H1 (cell line): Measurements from ENCODE around the gene CARD18. TPM values are rescaled to one million over a fixed set of nuclear protein-coding genes. Genes with fewer than 3 reads are reported as not detected.

Experiments
- KDM5A ChIP-seq: fragments of 200-600 bp; IDR thresholded peaks from 2 replicates; pipeline ENCODE4 v1.7.1; 2012; ENCODE audit warnings: mild to moderate bottlenecking, low read length, inconsistent platforms, mixed read lengths
- POLR2AphosphoS5 ChIP-seq: IDR thresholded peaks from 2 replicates; pipeline ENCODE4 v1.6.1; 2011; ENCODE audit warnings: low read depth, low read length
- RAD21 ChIP-seq, 2 experiments: IDR thresholded peaks in 1 of 2; conservative IDR thresholded peaks in 1 of 2; 2 replicates each; pipeline ENCODE4 v1.6.1; 2011; ENCODE audit warnings: low read depth in 2 of 2, low read length in 2 of 2, improper control_type of control experiment in 1 of 2, inconsistent platforms in 1 of 2, mild to moderate bottlenecking in 1 of 2, moderate library complexity in 1 of 2
- SUZ12 ChIP-seq: fragments of 200-600 bp; sonication (generic); IDR thresholded peaks from 2 replicates; pipeline ENCODE4 v1.6.1; 2012; ENCODE audit warnings: mild to moderate bottlenecking, inconsistent platforms, low read length, moderate library complexity, mixed read lengths
- polyA plus RNA-seq, 7 experiments: library from polyadenylated mRNA; depleted of rRNA in 3 of 7; stranded (reverse) in 5 of 7; unstranded in 2 of 7; fragments of >200 nt in 5 of 7; fragments of 200-250 nt in 2 of 7; gene quantifications; 1 replicate in 5 of 7; 2 replicates in 1 of 7; 4 replicates in 1 of 7; pipeline versions ENCODE4 v1.2.1 to v1.2.3, GENCODE V29; 2011 to 2013; ENCODE audit warnings: missing spikeins in 2 of 7, mixed read lengths in 2 of 7
- total RNA-seq: library from RNA; stranded (reverse); fragmentation: NEBNext Ultra II Directional; extraction: Animal tissue kit (Norgen Biotek cat#: 25700); gene quantifications from 2 replicates; pipeline ENCODE4 v1.2.1, GENCODE V29; 2021
- TF ChIP-seq, protein P1 (sequence below): IDR thresholded peaks from 2 replicates; pipeline ENCODE4 v1.6.1; 2012; ENCODE audit warnings: inconsistent platforms
- TF ChIP-seq, protein P2 (sequence below), 3 experiments: IDR thresholded peaks; 1 replicate in 2 of 3; 2 replicates in 1 of 3; pipeline versions ENCODE4 v1.5.1 to v1.6.1; 2011; ENCODE audit warnings: low read length in 3 of 3, mild to moderate bottlenecking in 3 of 3, inconsistent platforms in 2 of 3, low read depth in 1 of 3, moderate library complexity in 1 of 3; ENCODE audit not compliant: insufficient read depth in 1 of 3; ENCODE audit errors: control extremely low read depth in 1 of 3

CARD18 gene
- total and polyA plus RNA-seq, 2 of the 8 experiments (the other 6 are each of a cell fraction or from before 2014, with no cell fraction given), result not detected

DNA sequence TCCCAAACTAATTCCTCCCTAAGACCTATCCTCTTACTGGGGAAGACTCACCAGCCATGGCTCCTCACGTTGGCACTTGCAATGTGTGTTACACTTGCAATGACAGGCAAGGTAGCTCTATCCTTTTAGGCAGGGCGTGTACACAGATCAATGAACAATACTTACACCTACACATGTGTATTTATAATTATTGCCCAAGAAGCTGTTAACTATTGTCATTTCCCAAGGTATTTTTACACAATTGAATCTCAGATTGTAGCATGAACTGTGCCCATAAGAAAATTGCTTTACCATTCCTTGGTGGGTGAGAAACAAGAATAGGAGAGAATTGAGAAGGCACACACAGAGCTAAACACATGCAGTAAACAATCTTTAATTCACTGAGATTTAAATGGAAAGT is at the start of gene CARD18 (continued):
- no peak for TF ChIP-seq KDM5A
- TF ChIP-seq POLR2AphosphoS5, result no peak
- TF ChIP-seq, protein P1, sequence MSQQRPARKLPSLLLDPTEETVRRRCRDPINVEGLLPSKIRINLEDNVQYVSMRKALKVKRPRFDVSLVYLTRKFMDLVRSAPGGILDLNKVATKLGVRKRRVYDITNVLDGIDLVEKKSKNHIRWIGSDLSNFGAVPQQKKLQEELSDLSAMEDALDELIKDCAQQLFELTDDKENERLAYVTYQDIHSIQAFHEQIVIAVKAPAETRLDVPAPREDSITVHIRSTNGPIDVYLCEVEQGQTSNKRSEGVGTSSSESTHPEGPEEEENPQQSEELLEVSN, result no peak
- TF ChIP-seq, protein P2, sequence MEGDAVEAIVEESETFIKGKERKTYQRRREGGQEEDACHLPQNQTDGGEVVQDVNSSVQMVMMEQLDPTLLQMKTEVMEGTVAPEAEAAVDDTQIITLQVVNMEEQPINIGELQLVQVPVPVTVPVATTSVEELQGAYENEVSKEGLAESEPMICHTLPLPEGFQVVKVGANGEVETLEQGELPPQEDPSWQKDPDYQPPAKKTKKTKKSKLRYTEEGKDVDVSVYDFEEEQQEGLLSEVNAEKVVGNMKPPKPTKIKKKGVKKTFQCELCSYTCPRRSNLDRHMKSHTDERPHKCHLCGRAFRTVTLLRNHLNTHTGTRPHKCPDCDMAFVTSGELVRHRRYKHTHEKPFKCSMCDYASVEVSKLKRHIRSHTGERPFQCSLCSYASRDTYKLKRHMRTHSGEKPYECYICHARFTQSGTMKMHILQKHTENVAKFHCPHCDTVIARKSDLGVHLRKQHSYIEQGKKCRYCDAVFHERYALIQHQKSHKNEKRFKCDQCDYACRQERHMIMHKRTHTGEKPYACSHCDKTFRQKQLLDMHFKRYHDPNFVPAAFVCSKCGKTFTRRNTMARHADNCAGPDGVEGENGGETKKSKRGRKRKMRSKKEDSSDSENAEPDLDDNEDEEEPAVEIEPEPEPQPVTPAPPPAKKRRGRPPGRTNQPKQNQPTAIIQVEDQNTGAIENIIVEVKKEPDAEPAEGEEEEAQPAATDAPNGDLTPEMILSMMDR (IDR thresholded peaks at IDR 0.05; ENCODE audit: control extremely low read depth in 1 of 3, insufficient read depth in 1 of 3, low read depth in 1 of 3, low read length in 3 of 3), result no peak
- TF ChIP-seq SUZ12, result no peak
- no peak for TF ChIP-seq RAD21 (IDR thresholded peaks at IDR 0.05 in 1 of 2, conservative IDR thresholded peaks at IDR 0.05 in 1 of 2; ENCODE audit: low read depth in 2 of 2, low read length in 2 of 2)
